ENCODE results near the gene MSANTD1.

DNA sequence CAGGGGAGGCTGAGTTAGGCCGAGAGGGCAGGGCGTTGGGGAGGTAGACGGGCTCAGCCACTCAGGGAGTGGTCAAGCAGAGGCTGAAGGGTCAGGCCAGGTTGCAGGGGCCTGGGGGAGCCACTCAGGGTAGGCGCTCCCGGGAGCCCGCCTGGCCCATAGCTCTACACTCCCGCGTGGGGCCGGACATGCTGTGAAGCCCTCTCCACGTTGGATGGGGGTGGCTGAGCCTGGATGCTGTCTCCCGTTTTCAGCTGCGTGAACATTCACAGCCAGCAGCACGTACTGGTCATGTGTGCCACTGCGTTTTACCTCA is 14.0 kb upstream of the MSANTD1 start:
- TF ChIP-seq POLR2A (IDR thresholded peaks at IDR 0.05; ENCODE audit: low read depth, low read length) (no peak), DPF2 (IDR thresholded peaks at IDR 0.05) (no peak)
- TF ChIP-seq, protein P1, sequence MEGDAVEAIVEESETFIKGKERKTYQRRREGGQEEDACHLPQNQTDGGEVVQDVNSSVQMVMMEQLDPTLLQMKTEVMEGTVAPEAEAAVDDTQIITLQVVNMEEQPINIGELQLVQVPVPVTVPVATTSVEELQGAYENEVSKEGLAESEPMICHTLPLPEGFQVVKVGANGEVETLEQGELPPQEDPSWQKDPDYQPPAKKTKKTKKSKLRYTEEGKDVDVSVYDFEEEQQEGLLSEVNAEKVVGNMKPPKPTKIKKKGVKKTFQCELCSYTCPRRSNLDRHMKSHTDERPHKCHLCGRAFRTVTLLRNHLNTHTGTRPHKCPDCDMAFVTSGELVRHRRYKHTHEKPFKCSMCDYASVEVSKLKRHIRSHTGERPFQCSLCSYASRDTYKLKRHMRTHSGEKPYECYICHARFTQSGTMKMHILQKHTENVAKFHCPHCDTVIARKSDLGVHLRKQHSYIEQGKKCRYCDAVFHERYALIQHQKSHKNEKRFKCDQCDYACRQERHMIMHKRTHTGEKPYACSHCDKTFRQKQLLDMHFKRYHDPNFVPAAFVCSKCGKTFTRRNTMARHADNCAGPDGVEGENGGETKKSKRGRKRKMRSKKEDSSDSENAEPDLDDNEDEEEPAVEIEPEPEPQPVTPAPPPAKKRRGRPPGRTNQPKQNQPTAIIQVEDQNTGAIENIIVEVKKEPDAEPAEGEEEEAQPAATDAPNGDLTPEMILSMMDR (IDR thresholded peaks at IDR 0.05 in 2 of 3, conservative IDR thresholded peaks at IDR 0.05 in 1 of 3; ENCODE audit: control insufficient read depth in 2 of 3, extremely low read depth in 1 of 3, insufficient read depth in 1 of 3, low read depth in 3 of 3, low read length in 3 of 3), result no peak
